CD14-positive monocyte (primary cell): ENCODE data around the gene SLC6A5. TPM values are rescaled to one million over a fixed set of nuclear protein-coding genes. Genes with fewer than 3 reads are reported as not detected.

Experiments used
- DNase-seq, 3 donors: peaks; one replicate each; pipeline ENCODE4 v3.0.0-alpha.2; 2011 to 2022
- H2AFZ ChIP-seq: 2 replicates; pipeline ENCODE4 v1.6.0; 2012; ENCODE audit warnings: mild to moderate bottlenecking, low read depth, low read length, inconsistent platforms; ENCODE audit not compliant: insufficient read depth, poor library complexity, severe bottlenecking
- H3K27ac ChIP-seq, 2 donors: 1 replicate in 1 of 2; 2 replicates in 1 of 2; pipeline ENCODE4 v1.5.1; 2012 to 2013; ENCODE audit warnings: low read length in 2 of 2, control low read depth in 1 of 2, inconsistent platforms in 1 of 2, low read depth in 1 of 2, mild to moderate bottlenecking in 1 of 2
- H3K27me3 ChIP-seq, 2 donors: one replicate each; pipeline versions ENCODE4 v1.6.0 to v1.6.1; 2011 to 2013; ENCODE audit warnings: low read length in 2 of 2; ENCODE audit not compliant: control insufficient read depth in 2 of 2, insufficient read depth in 2 of 2
- H3K36me3 ChIP-seq, 2 donors: replicated peaks in 1 of 2; 1 replicate in 1 of 2; 2 replicates in 1 of 2; pipeline versions ENCODE4 v1.5.1 to v1.6.1; 2012 to 2013; ENCODE audit warnings: low read length in 2 of 2, control low read depth in 1 of 2, inconsistent platforms in 1 of 2, mild to moderate bottlenecking in 1 of 2; ENCODE audit not compliant: insufficient read depth in 2 of 2, control insufficient read depth in 1 of 2
- H3K4me1 ChIP-seq, 2 donors: 1 replicate in 1 of 2; 2 replicates in 1 of 2; pipeline versions ENCODE4 v1.5.1 to v1.6.1; 2012 to 2013; ENCODE audit warnings: low read length in 2 of 2, control low read depth in 1 of 2, inconsistent platforms in 1 of 2, mild to moderate bottlenecking in 1 of 2, moderate library complexity in 1 of 2; ENCODE audit not compliant: insufficient read depth in 2 of 2, control insufficient read depth in 1 of 2
- H3K4me2 ChIP-seq: replicated peaks from 2 replicates; pipeline ENCODE3; 2012; ENCODE audit warnings: low read length, moderate library complexity, mild to moderate bottlenecking; ENCODE audit not compliant: poor library complexity, severe bottlenecking; ENCODE audit errors: extremely low read depth
- H3K4me3 ChIP-seq, 3 experiments: fragments of 200-600 bp in 1 of 3; sonication (generic) in 1 of 3; replicated peaks in 1 of 3; 1 replicate in 2 of 3; 2 replicates in 1 of 3; pipeline ENCODE4 v1.5.1; 2011 to 2013; ENCODE audit warnings: low read length in 3 of 3, mild to moderate bottlenecking in 3 of 3, control low read depth in 2 of 3, low read depth in 2 of 3, inconsistent platforms in 1 of 3, moderate library complexity in 1 of 3
- H3K79me2 ChIP-seq: 2 replicates; pipeline ENCODE4 v1.6.0; 2012; ENCODE audit warnings: mild to moderate bottlenecking, control low read depth, inconsistent platforms, low read length, moderate library complexity; ENCODE audit not compliant: insufficient read depth
- H3K9ac ChIP-seq: 2 replicates; pipeline ENCODE4 v1.6.0; 2017; ENCODE audit warnings: low read length, mild to moderate bottlenecking; ENCODE audit not compliant: insufficient read depth, poor library complexity, severe bottlenecking
- H3K9me3 ChIP-seq, 2 donors: replicated peaks in 1 of 2; 1 replicate in 1 of 2; 2 replicates in 1 of 2; pipeline versions ENCODE4 v1.5.1 to v1.6.1; 2012 to 2013; ENCODE audit warnings: low read length in 2 of 2, control low read depth in 1 of 2; ENCODE audit not compliant: control insufficient read depth in 1 of 2, insufficient read depth in 1 of 2
- H4K20me1 ChIP-seq: 2 replicates; pipeline ENCODE4 v1.6.0; 2012; ENCODE audit warnings: mild to moderate bottlenecking, low read length, control low read depth, moderate library complexity; ENCODE audit not compliant: insufficient read depth
- H3K27ac Mint-ChIP-seq, 7 donors: one replicate each; pipeline ENCODE4 v1.8.0; 2020; ENCODE audit warnings: mild to moderate bottlenecking in 7 of 7, mixed read lengths in 7 of 7, moderate library complexity in 6 of 7, inconsistent platforms in 2 of 7
- H3K27me3 Mint-ChIP-seq, 3 donors: one replicate each; pipeline ENCODE4 v1.8.0; 2021 to 2022; ENCODE audit warnings: low read depth in 3 of 3, mild to moderate bottlenecking in 3 of 3, mixed read lengths in 3 of 3, moderate library complexity in 3 of 3, inconsistent platforms in 1 of 3
- H3K36me3 Mint-ChIP-seq, 2 donors: one replicate each; pipeline ENCODE4 v1.8.0; 2020; ENCODE audit warnings: mixed read lengths in 2 of 2, inconsistent platforms in 1 of 2, mild to moderate bottlenecking in 1 of 2
- H3K4me1 Mint-ChIP-seq: one replicate; pipeline ENCODE4 v1.8.0; 2020; ENCODE audit warnings: mild to moderate bottlenecking, mixed read lengths
- H3K4me3 Mint-ChIP-seq, 2 donors: one replicate each; pipeline ENCODE4 v1.8.0; 2020; ENCODE audit warnings: mild to moderate bottlenecking in 2 of 2, mixed read lengths in 2 of 2, moderate library complexity in 1 of 2
- H3K9me3 Mint-ChIP-seq, 7 donors: one replicate each; pipeline ENCODE4 v1.8.0; 2020 to 2022; ENCODE audit warnings: mixed read lengths in 7 of 7, mild to moderate bottlenecking in 6 of 7, moderate library complexity in 6 of 7, inconsistent platforms in 2 of 7
- CTCF ChIP-seq: fragments of 200-600 bp; IDR thresholded peaks from one replicate; pipeline ENCODE4 v1.8.0; 2022; ENCODE audit warnings: antibody characterized with exemption, mild to moderate bottlenecking
- WGBS: methylation state at CpG from one replicate; pipeline ENCODE4 v1.1.5; 2013; ENCODE audit warnings: missing lambda C conversion rate; ENCODE audit not compliant: insufficient coverage; 5-methylcytosine and 5-hydroxymethylcytosine counted together
- intact Hi-C, 2 donors: fragments of 100-400 bp; cut with micrococcal nuclease; formaldehyde crosslinking; loops; one replicate each; pipeline versions ENCODE4 v1.15.0 to v1.15.1; 2023
- polyA minus RNA-seq: library from RNA; depleted of rRNA, polyadenylated mRNA; stranded (reverse); fragments of >200 nt; gene quantifications from 2 replicates; pipeline ENCODE4 v1.2.3, GENCODE V29; 2012
- polyA plus RNA-seq, 3 donors: library from polyadenylated mRNA; depleted of rRNA in 1 of 3; unstranded in 2 of 3; stranded (reverse) in 1 of 3; fragments of 300-500 nt in 2 of 3; fragments of >200 nt in 1 of 3; fragmentation: Illumina TruSeq in 2 of 3; gene quantifications; 1 replicate in 2 of 3; 2 replicates in 1 of 3; pipeline ENCODE4 v1.2.3, GENCODE V29; 2012 to 2021
- total RNA-seq, 12 experiments: library from RNA in 1 of 12; stranded (reverse) in 1 of 12; fragments of 120-200 nt in 1 of 12; gene quantifications; one replicate each; pipeline ENCODE4 v1.2.4 and lab custom pipeline; 2013 to 2026; ENCODE audit warnings: mixed read lengths in 6 of 12, inconsistent platforms in 1 of 12

SLC6A5 gene
- under 0.01 TPM for total RNA-seq (2013)
- polyA plus RNA-seq: not detected
- polyA minus RNA-seq: not detected in 2 replicates
- total RNA-seq (lab: John Stamatoyannopoulos, UW): 0 to 1.8 (median 0) reads per million in 11 experiments

GRCh38 chr11:20599221-20600019 is at the start of gene SLC6A5:
SLC6A5 (plus strand) TSS chr11:20599608; CDS start chr11:20599673, 65 bp downstream.
- Histone ChIP-seq H3K27ac (no peak within 1 kb of the TSS), H3K4me1 (no peaks in the 10 kb centered on the region), H3K79me2 (no peaks in the 10 kb centered on the region), H3K4me2 (no peak within 1 kb of the TSS), H3K9me3 (peaks cover 6 to 35% of the 10 kb centered on the region in 2 donors), H3K9ac (no peak within 1 kb of the TSS), H3K36me3 (no peaks in the 10 kb centered on the region), H2AFZ (no peak within 1 kb of the TSS), H3K4me3 (no peak within 1 kb of the TSS), H3K27me3 (peaks cover 94 to 99% of the 10 kb centered on the region in 2 donors), H4K20me1 (no peaks in the 10 kb centered on the region)
- Mint-ChIP-seq H3K27ac (no peak within 1 kb of the TSS), H3K9me3 (peaks cover 7 to 44% (median 22%) of the 10 kb centered on the region in 7 donors), H3K36me3 (peaks cover 0 to 6% of the 10 kb centered on the region in 2 donors), H3K4me1 (peaks cover 8% of the 10 kb centered on the region), H3K4me3 (peak within 1 kb of the TSS in 1 of 2 donors; percentile 49), H3K27me3 (peaks cover 96 to 100% (median 99%) of the 10 kb centered on the region in 3 donors)
- WGBS: 3% methylated on average over 19 of the region's 25 CpGs
- TF ChIP-seq CTCF: no peak
- DNase-seq: no peak
- intact Hi-C loops: no loop called here

- H3K27me3 ChIP-seq: no peaks in the 10 kb centered on the region
- H3K4me1 Mint-ChIP-seq: no peaks in the 10 kb centered on the region
- H3K4me1 ChIP-seq: no peaks in the 10 kb centered on the region
- no peak overlapping the region for H3K4me3 ChIP-seq
- H3K4me3 Mint-ChIP-seq: no peak overlapping the region
- no peaks in the 10 kb centered on the region for H3K36me3 Mint-ChIP-seq
- peaks cover 0 to 4% (median 4%) of the 10 kb centered on the region in 3 donors for H3K27me3 Mint-ChIP-seq
- no peak overlapping the region for H3K9ac ChIP-seq
- H2AFZ ChIP-seq: no peak overlapping the region
- H3K27ac ChIP-seq: no peak overlapping the region
- H3K27ac Mint-ChIP-seq: no peak overlapping the region
- H3K9me3 ChIP-seq: peaks cover 0 to 6% of the 10 kb centered on the region in 2 donors
- H3K9me3 Mint-ChIP-seq: peaks cover 3 to 12% (median 10%) of the 10 kb centered on the region in 7 donors
- no peaks in the 10 kb centered on the region for H4K20me1 ChIP-seq
- no peak for DNase-seq
- no peak for TF ChIP-seq CTCF
- H3K79me2 ChIP-seq: no peaks in the 10 kb centered on the region
- H3K36me3 ChIP-seq: no peaks in the 10 kb centered on the region
- 94% methylated on average over 2 of the region's 2 CpGs for WGBS
- H3K4me2 ChIP-seq: no peak overlapping the region
- intact Hi-C loops: no loop called here
These were observed 48.3 kb upstream of the SLC6A5 start for GRCh38 chr11:20551096-20551495.
